Gastrocnemius medialis (tissue), 4 donors: Measurements from ENCODE around the gene CRK. TPM values are rescaled to one million over a fixed set of nuclear protein-coding genes. Genes with fewer than 3 reads are reported as not detected.

Experiments used
- ATAC-seq, 2 donors: fragments of 150-250 bp; one replicate each; pipeline ENCODE4 v1.9.1; 2016
- DNase-seq, 2 donors: peaks; one replicate each; pipeline ENCODE4 v3.0.0-alpha.2; 2019
- H3K27ac ChIP-seq, 4 donors: fragments of 200-600 bp; sonication (generic); 1 replicate in 1 of 4; 2 replicates in 3 of 4; pipeline ENCODE4 v1.5.1; 2016 to 2018; ENCODE audit warnings: mild to moderate bottlenecking in 2 of 4, moderate library complexity in 1 of 4
- H3K27me3 ChIP-seq, 3 donors: fragments of 200-600 bp; sonication (generic) in 2 of 3; 1 replicate in 1 of 3; 2 replicates in 2 of 3; pipeline versions ENCODE4 v1.5.1 to v1.6.0; 2016 to 2019; ENCODE audit warnings: mild to moderate bottlenecking in 1 of 3, moderate library complexity in 1 of 3
- H3K36me3 ChIP-seq, 2 donors: fragments of 200-600 bp; sonication (generic) in 1 of 2; one replicate each; pipeline ENCODE4 v1.5.1; 2017 to 2018
- H3K4me1 ChIP-seq, 2 donors: fragments of 200-600 bp; sonication (generic) in 1 of 2; one replicate each; pipeline ENCODE4 v1.5.1; 2016 to 2017; ENCODE audit warnings: mild to moderate bottlenecking in 2 of 2
- H3K4me3 ChIP-seq, 4 donors: fragments of 200-600 bp; sonication (generic) in 3 of 4; 1 replicate in 1 of 4; 2 replicates in 3 of 4; pipeline ENCODE4 v1.5.1; 2016 to 2019; ENCODE audit warnings: mild to moderate bottlenecking in 2 of 4
- H3K9me3 ChIP-seq, 3 donors: fragments of 200-600 bp; sonication (generic) in 2 of 3; 1 replicate in 1 of 3; 2 replicates in 2 of 3; pipeline ENCODE4 v1.5.1; 2016 to 2019
- CTCF ChIP-seq, 5 experiments: fragments of 450-650 bp in 3 of 5; fragments of 200-600 bp in 2 of 5; sonication (generic) in 2 of 5; IDR thresholded peaks in 4 of 5; conservative IDR thresholded peaks in 1 of 5; 1 replicate in 4 of 5; 2 replicates in 1 of 5; pipeline ENCODE4 v1.5.1; 2016 to 2019; ENCODE audit warnings: antibody characterized with exemption in 5 of 5, mild to moderate bottlenecking in 3 of 5, moderate library complexity in 3 of 5
- POLR2A ChIP-seq, 2 donors: fragments of 450-650 bp; IDR thresholded peaks; one replicate each; pipeline ENCODE4 v1.6.1; 2017; ENCODE audit warnings: antibody characterized with exemption in 2 of 2, mild to moderate bottlenecking in 2 of 2, moderate library complexity in 2 of 2
- in situ Hi-C, 4 donors: fragments of 200-750 bp; cut with MboI; loops; one replicate each; pipeline versions ENCODE4 v1.15.0 to v1.8.0; 2017; ENCODE audit warnings: low sequenced_read_pairs in 4 of 4
- intact Hi-C: fragments of 100-400 bp; cut with DNase I; formaldehyde crosslinking; loops from one replicate; pipeline ENCODE4 v1.15.1; 2023; ENCODE audit warnings: low total_unique reads
- total RNA-seq, 4 donors: library from RNA; depleted of rRNA; stranded (reverse); fragments of >200 nt; gene quantifications; one replicate each; pipeline versions ENCODE4 v1.1.0 to v1.2.3, GENCODE V29; 2016

Gene CRK
- total RNA-seq, 4 donors from 2014 or later, result 48.6 to 64.6 (median 56.7) TPM

DNA sequence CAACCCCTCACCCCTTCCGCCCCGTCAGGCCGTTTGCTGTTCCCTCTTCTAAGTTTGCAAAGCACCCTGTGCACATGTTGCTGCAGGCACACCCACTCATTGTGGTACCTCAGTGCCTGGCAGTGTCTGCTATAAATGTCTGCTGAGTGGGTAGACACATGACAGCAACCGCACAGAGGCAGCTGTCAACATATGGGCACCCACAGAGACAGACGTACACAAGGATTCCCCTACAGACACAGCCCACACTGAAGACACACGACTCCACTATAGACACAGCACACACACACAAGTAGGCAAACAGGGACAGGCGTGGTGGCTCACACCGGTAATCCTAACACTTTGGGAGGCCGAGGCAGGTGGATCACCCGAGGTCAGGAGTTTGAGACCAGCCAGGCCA lies 17.8 kb upstream of the CRK start:
- no peak for DNase-seq
- peaks cover 3 to 6% of the 10 kb centered on the region in 2 donors for H3K4me1 ChIP-seq
- TF ChIP-seq POLR2A (IDR thresholded peaks at IDR 0.05), result no peak
- no peak for TF ChIP-seq CTCF (IDR thresholded peaks at IDR 0.05 in 4 of 5, conservative IDR thresholded peaks at IDR 0.05 in 1 of 5)
- ATAC-seq, result no peak
- H3K36me3 ChIP-seq, result peaks cover 0 to 52% of the 10 kb centered on the region in 2 donors
- no peak overlapping the region for H3K4me3 ChIP-seq
- H3K27me3 ChIP-seq, result no peaks in the 10 kb centered on the region
- H3K27ac ChIP-seq, result no peak overlapping the region
- in situ Hi-C loops, result no loop called here
- no peaks in the 10 kb centered on the region for H3K9me3 ChIP-seq
- intact Hi-C loops, result no loop called here

- in situ Hi-C loops (no loop called here), intact Hi-C loops (no loop called here)
- peaks cover 0 to 55% of the 10 kb centered on the region in 2 donors for H3K36me3 ChIP-seq
- ATAC-seq (no peak), DNase-seq (no peak)
- no peak overlapping the region for H3K27ac ChIP-seq
- TF ChIP-seq CTCF (IDR thresholded peaks at IDR 0.05 in 4 of 5, conservative IDR thresholded peaks at IDR 0.05 in 1 of 5) (no peak), POLR2A (IDR thresholded peaks at IDR 0.05) (no peak)
- peaks cover 9 to 11% of the 10 kb centered on the region in 2 donors for H3K4me1 ChIP-seq
- H3K9me3 ChIP-seq, result no peaks in the 10 kb centered on the region
- H3K4me3 ChIP-seq, result no peak overlapping the region
- H3K27me3 ChIP-seq, result no peaks in the 10 kb centered on the region
These were observed 17.1 kb upstream of the CRK start for GRCh38 chr17:1473170-1473569.

GRCh38 chr17:1471911-1472821 lies 16.1 kb upstream of the CRK start:
- H3K36me3 ChIP-seq, result peaks cover 0 to 47% of the 10 kb centered on the region in 2 donors
- ATAC-seq (no peak), DNase-seq (no peak)
- no peaks in the 10 kb centered on the region for H3K9me3 ChIP-seq
- TF ChIP-seq POLR2A (IDR thresholded peaks at IDR 0.05) (no peak), CTCF (IDR thresholded peaks at IDR 0.05 in 4 of 5, conservative IDR thresholded peaks at IDR 0.05 in 1 of 5) (no peak)
- no peaks in the 10 kb centered on the region for H3K27me3 ChIP-seq
- peaks cover 11 to 13% of the 10 kb centered on the region in 2 donors for H3K4me1 ChIP-seq
- in situ Hi-C loops, result no loop called here
- no peak overlapping the region for H3K4me3 ChIP-seq
- no peak overlapping the region for H3K27ac ChIP-seq
- intact Hi-C loops, result loop anchor here (2.0 kb wide), 1 partner anchor 13 kb away; no protein-coding TSS in a partner anchor

DNA sequence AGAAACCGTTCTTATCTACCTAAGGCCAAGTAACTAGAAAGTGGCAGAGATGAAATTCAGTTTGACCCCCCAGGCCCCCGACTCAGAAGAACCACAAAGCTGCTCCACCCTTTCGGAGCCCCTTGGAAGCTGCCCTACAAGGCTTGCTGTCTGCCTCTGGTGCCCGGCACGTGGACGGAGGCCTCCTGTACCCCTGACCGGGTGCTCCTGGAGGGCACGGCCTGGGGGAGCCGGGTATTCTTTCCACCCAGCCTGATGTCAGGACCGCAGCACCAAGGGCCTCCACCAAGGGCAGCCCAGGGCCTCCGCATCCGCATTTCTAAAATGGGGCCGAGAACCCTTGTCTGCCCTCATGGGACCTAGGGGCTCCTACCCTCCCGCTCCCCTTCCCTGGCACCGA lies 15.5 kb upstream of the CRK start:
- no peak for TF ChIP-seq POLR2A (IDR thresholded peaks at IDR 0.05)
- no peak for TF ChIP-seq CTCF (IDR thresholded peaks at IDR 0.05 in 4 of 5, conservative IDR thresholded peaks at IDR 0.05 in 1 of 5)
- in situ Hi-C loops, result no loop called here
- H3K4me3 ChIP-seq, result no peak overlapping the region
- peaks cover 9 to 12% of the 10 kb centered on the region in 2 donors for H3K4me1 ChIP-seq
- no peaks in the 10 kb centered on the region for H3K27me3 ChIP-seq
- DNase-seq, result no peak
- H3K9me3 ChIP-seq, result no peaks in the 10 kb centered on the region
- no peak for ATAC-seq
- H3K27ac ChIP-seq, result no peak overlapping the region
- H3K36me3 ChIP-seq, result peaks cover 0 to 51% of the 10 kb centered on the region in 2 donors
- intact Hi-C loops, result loop anchor here (2.0 kb wide), 1 partner anchor 13 kb away; no protein-coding TSS in a partner anchor
